GM19099 (cell line): ENCODE results near the gene AHCYL2.

Experiments used
- POLR2A ChIP-seq: IDR thresholded peaks from 3 replicates; pipeline ENCODE4 v1.6.1; 2011; ENCODE audit warnings: low read depth; ENCODE audit not compliant: insufficient read length; ENCODE audit errors: extremely low read depth

The AHCYL2 gene

DNA sequence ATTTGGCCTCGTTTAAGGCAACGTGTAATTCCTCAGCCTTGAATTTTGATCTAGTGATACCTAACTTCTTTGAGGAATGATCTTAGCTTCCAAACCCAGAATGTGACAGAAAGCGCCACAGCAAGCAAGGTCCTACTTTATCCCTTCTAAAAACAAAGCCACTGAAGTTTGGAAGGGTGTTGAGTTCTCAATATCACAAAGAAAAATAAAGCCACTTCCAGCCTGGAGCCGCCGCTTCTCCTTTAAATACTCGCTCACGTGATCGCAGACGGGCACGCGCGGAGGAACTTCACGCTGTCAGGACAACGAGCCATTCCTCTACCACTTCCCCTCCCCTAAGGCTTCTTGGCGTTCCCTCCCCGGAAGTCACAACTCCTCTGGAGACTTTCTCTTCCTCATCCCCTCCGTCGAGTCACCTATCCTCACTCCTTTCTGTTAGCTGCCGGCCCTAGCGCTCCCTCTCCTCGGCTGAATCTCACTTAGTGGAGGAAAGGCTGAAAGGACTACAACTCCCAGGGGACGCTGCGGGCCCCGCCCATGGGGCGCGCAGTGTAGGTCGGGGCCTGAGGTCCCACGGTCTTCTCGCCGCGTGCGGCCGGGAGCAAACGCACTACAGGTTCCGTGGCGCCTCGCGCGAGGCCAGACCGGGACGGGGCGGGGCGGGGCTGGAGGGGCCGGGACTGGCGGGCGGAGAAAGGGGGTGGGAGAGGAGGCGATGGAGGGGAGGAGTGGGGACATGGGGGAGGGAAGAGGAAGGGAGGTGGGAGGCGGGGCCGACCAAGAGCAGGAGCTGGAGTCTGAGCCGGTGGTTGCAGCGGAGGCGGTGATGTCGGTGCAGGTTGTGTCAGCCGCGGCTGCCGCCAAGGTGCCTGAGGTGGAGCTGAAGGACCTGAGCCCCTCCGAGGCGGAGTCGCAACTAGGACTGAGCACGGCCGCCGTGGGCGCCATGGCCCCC lies at the start of gene AHCYL2:
Gene AHCYL2 (plus strand): TSS at position 780 of the 955 bp plus-strand sequence.
- peak; percentile 60 for TF ChIP-seq POLR2A

DNA sequence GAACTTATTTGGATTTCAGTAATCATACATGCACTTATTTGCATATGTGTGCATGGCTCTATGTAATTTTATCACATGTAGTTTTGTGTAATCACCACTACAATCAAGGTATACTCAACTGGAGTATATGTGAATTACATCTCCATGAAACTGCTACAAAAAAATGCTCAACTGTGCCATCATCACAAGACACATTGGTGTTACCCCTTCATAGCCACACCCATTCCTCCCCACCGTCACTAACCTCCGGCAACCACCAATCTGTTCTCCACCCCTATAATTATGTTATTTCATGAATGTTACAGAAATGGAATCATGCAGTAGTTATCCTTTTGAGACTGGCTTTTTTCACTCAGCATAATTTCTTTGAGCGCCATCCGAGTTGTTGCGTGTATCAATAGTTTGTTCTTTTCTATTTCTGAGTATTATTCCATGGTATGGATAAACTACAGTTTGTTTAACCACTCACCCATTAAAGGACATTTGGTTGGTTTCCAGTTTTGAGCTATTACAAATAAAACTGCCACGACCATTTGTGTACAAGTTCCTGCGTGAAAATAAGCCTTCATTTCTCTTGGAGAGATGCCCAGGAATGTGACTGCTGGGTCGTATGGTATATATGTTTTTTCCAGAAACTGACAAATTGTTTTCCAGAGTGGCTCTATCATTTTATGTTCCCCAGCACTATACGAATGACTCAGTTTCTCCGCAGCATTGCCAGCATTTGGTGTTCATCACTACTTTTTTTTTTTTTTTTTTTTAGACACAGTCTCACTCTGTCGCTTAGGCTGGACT lies 47.7 kb upstream of the AHCYL2 start:
- no peak for TF ChIP-seq POLR2A

DNA sequence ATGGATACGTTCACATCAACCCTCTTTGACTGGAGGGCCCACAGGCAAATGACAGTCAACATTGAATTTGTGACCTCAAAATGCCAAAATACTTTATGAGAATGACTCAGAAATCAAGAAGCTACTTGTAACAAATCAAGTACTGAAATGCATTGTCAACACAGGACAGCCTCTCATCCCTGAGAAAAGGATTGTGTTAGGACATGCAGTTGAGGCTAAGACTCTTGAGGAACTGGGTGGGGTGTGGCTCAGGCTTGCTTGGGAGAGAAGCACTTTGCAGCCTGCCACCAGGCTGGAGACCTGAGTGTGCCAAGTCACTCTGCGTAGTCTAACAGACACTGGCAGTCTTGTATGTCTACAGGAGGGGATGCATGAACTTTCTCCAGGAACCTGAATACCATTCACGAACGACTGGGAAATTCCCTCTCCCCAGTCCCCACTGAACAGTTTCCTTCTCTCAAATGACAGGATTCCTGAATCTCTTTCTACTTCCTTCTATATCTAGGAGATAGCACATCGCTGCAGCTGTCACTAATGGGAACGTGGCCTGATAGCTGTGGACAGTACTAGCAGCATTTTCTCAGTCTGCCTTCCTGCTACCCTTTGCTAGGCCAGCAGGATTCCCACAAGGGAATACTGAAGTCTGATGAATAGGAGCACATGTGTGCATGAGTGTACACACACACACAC lies 39.7 kb upstream of the AHCYL2 start:
- no peak for TF ChIP-seq POLR2A

DNA sequence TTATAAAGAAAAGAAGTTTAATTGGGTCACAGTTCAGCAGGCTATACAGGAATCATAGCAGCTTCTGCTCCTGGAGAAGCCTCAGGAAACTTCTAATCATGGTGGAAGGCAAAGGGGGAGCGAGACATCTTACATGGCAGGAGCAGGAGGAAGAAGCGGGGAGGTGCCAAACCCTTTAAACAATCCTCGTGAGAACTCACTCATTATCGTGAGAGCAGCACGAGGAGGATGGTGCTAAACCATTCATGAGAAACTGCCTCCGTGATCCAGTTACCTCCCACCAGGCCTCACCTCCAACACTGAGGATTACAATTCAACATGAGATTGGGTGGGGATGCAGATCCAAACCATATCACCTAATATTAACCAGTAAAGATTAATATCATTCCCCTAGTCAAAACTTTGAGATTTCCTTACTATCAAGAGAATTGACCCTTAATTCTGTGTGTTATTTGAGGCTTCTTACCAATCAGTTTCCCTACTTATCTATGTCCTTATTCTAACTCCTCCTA lies 38.0 kb upstream of the AHCYL2 start:
- no peak for TF ChIP-seq POLR2A

DNA sequence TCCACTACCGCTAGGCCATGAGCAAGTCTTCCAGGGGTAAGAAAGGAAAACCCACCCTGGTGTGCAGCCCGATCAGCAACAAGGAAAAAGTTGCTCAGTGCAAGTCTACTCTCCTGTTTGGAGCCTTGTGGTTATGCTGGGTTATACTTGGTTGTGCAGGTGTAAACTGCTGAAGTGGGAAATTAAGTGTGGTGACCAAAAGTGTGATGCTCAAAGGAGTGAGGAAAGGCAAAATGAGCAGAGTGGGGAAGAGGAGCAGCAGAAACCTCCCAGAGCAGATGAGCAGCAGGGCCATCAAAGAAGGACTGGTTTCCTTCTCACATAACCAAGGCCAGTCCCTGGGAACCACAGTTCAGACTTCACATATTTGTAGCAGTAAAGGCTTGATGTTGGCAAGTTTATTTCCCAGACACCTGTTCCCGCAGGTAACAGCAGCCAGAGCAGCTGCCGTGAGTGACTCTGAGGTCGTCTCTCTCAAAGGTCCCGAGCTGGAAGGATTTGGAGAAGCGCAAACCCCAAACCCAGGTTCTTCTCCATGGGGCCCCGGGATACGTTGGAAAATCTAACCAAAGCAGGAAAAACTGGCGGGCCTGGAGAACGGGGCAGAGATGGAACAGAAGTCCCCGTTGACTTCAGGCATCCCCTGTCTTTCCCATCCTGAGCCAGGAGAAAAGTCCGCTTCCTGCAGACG lies 37.0 kb upstream of the AHCYL2 start:
- TF ChIP-seq POLR2A: no peak

DNA sequence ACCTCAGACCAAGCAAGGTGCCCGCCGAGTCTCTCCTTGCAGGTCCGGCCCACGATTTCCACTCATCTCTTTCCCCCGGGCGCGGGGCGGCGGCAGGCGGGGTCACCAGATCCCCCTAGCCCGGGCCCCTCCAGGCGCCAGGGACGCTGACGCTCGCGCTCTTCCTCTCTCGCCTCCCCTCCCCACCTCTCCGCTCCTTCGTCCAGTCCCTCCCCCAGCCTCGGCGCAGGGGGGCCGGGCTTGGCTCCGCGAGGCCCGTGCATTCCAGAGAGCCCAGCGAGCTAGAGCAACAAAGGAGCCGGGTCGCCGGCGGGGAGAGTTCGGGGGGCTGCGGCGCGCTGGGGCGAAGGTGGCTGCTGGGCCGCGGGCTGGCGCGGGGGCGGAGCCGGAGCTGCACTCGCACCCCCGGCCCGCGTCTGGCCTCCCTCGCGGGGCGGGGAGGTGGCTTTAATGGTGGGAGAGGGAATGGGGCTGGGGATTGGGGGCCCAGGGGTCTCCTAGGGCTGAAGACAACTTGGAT lies 36.4 kb upstream of the AHCYL2 start, which contains the start of gene SMO:
Gene SMO (plus strand): TSS at position 262 of the 520 bp plus-strand sequence. CDS start 519 bp downstream, outside the sequence.
- no peak for TF ChIP-seq POLR2A

DNA sequence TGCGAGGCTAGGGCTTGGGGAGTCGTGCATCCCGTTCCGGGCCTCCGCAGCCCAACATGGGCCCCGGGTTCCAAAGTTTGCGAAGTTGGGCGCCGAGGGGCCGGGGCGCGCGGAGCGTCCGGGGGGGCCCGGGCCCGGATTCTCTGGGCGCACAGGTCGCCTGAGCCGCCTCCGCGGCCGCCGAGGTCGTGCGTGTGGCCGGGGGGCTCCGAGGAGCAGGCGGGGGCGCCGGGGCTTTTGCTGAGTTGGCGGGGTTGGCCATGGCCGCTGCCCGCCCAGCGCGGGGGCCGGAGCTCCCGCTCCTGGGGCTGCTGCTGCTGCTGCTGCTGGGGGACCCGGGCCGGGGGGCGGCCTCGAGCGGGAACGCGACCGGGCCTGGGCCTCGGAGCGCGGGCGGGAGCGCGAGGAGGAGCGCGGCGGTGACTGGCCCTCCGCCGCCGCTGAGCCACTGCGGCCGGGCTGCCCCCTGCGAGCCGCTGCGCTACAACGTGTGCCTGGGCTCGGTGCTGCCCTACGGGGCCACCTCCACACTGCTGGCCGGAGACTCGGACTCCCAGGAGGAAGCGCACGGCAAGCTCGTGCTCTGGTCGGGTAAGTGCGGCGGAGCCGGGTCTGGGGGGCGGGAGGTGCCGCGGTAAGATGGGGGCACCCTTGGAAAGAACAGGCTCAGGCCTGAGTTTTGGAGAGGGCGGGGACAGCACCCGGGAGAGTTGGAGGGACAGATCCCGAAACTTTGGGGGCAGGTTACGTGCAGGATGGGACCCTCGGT lies 35.8 kb upstream of the AHCYL2 start:
- no peak for TF ChIP-seq POLR2A

DNA sequence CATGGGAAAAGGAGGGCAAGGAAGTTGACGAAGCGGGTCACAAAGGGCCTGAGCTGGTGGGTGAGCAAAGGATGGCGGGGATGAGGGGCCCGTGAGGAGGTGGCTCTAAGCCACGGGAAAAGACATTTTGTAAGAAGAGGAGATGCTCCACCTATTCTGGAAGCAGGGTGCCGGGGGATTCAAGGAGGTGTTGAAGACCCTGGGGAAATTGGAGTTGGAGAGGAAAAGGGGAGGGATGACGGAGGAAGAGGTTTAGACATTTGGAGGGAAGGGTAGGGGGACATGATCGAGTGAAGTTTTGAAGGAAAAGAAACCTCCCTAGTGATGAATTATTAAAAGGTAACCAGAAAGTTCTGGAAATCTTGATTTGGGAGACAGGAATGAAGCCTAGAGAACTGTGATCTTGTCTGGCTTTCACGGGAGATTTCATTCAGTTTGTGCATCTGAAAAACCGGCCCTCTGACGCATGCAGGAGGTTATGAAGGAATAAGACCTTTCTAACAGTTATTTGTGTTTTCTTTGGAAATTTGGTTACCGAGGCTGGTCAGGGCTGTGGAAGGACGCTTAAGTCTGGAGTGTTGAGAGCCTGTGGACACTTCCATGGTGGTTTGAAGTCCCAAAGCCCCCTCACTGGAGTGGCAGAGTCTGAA lies 35.0 kb upstream of the AHCYL2 start:
- TF ChIP-seq POLR2A: no peak

DNA sequence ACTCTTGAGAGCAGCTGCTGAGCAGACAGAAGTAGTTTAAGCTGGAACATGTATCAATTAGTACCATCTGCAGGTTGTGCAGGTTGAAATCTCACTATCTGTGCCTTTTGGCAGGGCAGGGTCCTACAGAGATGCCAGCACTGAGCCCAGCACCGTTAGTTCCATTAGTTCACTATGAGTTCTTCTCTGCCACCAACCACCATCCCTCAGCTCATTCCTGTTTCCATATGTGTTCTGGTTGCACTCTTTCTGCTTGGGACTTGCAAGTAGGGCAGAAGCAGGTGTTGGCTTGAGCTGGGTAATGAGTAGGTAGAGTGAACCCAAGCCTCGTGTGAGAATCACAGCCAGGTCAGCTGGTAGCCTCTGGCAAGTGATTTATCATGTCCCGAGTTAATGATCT lies 33.6 kb upstream of the AHCYL2 start:
- TF ChIP-seq POLR2A: no peak

DNA sequence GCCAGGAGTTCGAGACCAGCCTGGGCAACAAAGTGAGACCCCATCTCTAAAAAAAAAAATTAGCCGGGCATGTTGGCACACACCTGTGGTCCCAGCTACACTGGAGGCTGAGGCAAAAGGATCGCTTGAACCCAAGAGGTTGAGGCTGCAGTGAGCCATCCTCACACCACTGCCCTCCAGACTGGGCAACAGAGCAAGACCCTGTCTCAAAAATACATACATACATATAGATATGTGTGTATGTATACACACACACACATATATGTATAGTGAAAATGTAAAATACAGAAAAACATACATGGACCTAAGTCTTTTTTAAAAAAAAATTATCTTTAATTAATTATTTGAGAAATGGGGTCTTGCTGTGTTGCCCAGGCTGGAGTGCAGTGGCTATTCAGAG lies 30.9 kb upstream of the AHCYL2 start:
- TF ChIP-seq POLR2A: no peak

DNA sequence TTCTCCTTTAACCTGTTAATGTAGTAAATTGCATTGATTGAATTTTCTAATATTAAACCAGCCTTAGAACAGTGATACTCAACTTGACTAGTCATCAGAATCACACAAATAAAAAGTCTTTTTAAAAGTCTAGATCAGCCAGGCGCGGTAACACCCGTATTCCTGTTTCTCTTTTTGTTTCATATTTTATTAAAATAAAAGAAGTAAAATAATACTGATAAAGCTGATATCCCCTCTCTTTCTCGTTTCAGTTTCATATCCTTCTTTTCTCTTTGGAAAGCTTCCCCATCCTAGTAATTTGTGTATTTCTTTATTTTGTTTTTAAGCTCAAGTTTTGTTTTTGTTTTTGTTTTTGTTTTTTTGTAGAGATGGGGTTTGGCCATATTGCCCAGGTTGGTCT lies 27.1 kb upstream of the AHCYL2 start:
- no peak for TF ChIP-seq POLR2A

DNA sequence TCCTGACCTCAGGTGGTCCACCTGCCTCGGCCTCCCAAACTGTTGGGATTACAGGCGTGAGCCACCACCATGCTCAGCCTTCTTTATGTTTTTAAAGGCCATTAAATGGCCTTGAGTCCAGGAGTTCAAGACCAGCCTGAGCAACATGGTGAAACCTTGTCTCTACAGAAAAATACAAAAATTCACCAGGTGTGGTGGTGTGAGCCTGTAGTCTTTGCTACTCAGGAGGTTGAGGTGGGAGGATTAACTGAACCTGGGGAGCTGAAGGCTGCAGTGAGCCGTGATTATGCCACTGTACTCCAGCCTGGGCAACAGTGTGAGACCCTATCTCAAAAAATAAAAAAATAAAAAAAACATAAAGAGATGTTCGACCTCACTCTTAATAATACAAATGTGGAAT lies 25.4 kb upstream of the AHCYL2 start:
- no peak for TF ChIP-seq POLR2A
